Fibroblast of skin of left quadriceps (primary cell): ENCODE measurements around the gene PPP1R9B.

Experiments
- DNase-seq, 2 experiments: peaks; one replicate each; pipeline ENCODE4 v3.0.0-alpha.2; 2013; ENCODE audit warnings: low read depth in 2 of 2

PPP1R9B gene

GRCh38 chr17:50173335-50173941 is 23.0 kb upstream of the PPP1R9B start:
- peak in 1 of 2 experiments; percentile 44 for DNase-seq

DNA sequence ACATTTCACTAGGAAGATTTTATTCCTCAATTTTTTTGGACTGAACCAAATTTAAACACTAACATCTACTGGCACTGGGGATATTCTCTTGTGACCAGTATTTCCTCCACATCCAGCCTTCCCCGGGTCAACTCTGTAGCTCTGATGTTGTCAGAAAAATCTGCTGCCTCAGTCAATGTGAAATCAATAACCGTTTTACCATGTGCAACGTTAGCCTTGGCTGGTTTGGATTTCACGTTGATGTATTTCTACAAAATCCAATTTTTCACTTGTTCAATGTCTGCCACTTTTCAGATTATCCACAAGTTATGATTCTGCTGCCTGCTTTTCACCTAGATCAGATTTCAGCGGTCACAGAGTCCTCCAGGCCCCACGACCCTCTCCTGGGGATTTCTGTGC is 22.5 kb upstream of the PPP1R9B start:
- DNase-seq, result no peak

- no peak for DNase-seq
Observed at GRCh38 chr17:50172130-50172529, 21.7 kb upstream of the PPP1R9B start.

DNA sequence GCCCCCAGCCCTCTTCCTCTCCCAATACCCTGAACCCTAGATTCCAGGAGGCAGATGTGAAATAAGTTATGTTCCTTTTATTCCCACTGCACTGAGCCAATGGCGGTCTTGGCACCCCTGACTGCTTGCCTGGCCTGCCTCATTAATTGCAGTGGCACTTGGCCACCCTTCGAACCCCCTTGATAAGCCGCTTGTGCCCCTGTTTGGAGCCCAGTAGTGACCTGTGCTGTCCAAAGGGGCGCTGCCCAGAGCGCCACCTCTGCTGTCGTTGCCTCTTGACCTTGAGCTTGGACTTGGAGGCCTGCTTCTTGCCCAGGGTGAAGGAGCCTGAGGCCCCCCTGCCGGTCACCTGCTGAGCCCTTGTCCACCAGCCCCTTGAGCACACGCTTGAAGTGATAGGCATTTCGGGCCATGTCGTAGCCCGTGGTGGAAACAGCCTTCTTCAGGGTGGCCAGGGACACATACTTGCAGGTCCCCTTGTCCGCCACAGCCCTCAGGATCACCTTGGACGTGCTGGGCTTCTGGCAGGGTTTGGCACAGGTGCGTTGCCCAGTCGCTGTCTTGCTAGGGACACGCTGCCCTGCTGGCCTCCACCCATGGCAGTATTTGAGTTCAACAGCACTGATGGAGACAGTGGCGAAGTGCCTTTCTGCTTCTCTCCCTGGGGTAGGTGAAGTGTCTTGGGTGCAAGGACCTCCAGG is 21.0 kb upstream of the PPP1R9B start:
- no peak for DNase-seq

DNA sequence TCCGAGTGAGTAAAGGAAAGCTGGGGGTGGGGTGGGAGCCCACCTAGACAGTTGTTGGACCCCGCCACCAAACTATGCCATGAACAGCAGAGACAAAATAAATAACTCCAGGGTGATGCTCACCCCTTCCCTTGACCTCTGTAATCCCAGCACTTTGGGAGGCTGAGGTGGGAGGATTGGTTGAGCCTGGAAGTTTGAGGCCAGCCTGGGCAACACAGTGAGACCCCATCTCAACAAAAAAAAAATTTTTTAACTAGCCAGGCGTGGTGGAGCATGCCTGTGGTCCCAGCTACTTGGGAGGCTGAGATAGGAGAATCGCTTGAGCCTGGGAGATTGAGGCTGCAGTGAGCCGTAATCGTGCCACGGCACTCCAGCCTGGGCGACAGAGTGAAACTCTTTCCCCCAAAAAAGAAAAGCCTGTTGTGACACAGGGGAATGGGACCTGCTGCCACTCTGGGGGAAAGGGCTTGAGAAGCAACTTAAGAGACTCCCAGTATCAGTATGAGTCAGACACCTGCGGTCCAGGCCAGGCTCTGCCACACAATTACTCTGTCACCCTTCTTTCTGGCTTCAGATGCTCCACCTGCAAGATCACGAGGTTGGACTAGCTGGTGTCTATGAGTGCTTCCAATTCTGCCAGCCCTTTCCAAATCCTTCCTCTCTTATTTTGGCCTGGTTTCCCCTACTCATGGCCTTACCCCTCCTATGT is 20.3 kb upstream of the PPP1R9B start:
- DNase-seq, result no peak

DNA sequence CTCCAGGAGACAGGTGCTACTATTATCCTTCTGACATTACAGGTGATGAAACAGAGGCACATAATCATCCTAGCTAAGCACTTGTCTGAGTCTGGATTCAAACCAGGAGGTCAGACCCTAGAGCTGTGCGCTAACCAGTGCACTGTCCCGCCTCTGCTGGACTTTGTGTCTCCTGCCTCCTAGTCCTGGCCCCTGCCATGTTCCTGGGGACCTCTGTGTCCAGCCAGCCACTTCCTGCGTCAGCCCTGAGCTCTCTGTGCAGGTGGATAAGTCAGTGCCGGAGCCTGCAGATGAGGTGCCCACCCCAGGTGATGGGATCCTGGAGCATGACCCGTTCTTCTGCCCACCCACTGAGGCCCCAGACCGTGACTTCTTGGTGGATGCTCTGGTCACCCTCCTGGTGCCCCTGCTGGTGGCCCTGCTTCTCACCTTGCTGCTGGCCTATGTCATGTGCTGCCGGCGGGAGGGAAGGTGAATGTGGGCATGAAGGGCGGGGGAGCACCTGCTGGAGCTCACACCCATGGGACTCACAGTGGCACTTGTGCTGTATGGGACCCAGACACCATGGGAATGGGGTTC is 19.5 kb upstream of the PPP1R9B start:
- DNase-seq, result no peak

DNA sequence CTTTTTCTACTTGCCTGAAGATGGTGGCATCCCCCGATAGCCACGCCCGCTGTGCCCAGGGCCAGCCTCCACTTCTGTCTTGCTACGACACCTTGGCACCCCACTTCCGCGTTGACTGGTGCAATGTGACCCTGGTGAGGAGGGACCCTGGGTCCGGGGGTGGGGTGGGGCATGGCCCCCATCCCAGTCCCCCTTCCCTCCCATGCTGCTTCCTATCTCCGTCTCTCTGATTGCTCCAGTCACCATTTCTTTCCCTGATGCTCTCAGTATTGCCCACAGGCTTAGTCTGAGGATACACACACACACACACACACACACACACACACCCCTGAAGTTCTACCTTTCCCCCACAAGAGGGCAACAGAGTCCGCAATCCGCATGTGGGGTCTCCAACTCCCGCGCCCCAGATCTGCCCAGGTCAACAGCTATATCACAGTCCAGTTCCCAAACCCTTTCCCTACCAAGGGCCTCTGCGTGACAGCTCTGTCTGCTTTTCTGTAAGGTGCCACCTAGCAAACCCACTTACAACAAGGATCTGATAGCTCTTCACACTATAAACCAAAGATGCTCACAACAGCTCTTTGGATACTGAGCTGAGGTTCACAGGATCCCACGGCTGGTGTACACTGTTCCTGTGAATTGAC is 18.8 kb upstream of the PPP1R9B start:
- DNase-seq, result peak in 1 of 2 experiments; percentile 57

GRCh38 chr17:50168319-50168718 is 17.8 kb upstream of the PPP1R9B start:
- DNase-seq, result no peak

DNA sequence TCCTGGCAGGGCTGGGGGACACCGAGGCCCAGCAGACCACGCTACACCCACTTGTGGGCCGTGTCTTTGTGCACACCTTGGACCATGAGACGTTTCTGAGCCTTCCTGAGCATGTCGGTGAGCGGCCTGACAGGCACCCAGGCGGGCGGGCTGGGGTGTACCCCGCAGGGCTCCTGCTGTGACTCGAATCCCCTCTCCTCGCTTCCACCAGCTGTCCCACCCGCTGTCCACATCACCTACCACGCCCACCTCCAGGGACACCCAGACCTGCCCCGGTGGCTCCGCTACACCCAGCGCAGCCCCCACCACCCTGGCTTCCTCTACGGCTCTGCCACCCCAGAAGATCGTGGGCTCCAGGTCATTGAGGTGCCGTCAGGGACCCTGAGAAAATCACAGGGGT is 16.9 kb upstream of the PPP1R9B start:
- no peak for DNase-seq

- DNase-seq, result no peak
Observed at GRCh38 chr17:50166518-50167181, 16.2 kb upstream of the PPP1R9B start.

DNA sequence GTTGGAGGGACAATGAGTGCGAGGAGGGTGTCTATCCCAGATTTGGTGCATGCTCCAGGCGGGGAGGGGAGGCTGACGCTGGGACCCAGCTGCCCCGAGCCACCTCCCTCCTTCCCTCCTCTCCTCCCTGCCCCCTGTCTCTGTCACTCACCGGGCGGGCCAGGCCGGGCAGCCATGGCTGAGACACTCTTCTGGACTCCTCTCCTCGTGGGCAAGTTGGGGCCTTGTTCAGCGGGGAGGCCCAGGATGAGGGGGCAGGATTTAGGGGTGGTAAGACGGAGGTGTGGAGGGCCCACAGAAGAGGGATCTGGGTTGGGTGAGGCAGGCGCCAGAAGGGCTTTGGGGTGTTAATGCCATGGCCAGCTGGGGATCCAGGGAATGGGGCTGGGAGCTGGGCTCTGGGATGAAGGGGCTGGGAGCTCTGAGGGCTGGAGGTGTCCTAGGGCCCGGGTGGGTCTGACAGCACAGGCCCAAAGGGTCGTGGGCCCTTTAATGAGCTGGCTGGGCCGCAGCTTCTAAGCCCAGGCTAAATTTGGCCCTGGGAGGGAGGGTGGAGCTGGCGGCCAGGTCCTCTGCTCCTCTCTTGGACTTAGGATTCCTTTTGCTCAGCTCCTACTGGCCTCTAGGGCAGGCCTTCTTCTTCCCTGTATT is 15.5 kb upstream of the PPP1R9B start, which contains the start of gene SGCA:
TSS of gene SGCA (plus strand) at position 139 of the 651 bp plus-strand sequence. CDS start at position 175, 36 bp downstream.
- DNase-seq, result no peak

DNA sequence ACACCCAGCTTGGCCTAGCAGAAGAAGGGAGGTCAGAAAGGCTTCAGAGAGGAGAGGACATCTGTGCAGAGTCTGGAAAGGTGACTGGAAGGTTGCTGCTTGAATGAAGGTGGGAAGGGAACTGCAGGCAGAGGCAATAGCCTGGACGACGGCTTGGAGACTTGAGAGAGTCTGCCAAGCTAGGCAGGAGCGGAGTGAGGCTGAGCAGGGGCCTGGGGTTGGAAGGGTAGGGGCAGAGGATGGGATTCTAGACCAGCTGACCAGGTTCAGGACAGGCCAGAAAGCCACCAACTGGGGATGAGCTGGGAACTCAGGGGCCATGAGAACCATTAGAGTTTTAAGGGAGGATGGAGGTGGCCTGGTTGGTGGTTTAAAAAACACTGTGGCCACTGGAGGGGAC is 15.0 kb upstream of the PPP1R9B start:
- no peak for DNase-seq

DNA sequence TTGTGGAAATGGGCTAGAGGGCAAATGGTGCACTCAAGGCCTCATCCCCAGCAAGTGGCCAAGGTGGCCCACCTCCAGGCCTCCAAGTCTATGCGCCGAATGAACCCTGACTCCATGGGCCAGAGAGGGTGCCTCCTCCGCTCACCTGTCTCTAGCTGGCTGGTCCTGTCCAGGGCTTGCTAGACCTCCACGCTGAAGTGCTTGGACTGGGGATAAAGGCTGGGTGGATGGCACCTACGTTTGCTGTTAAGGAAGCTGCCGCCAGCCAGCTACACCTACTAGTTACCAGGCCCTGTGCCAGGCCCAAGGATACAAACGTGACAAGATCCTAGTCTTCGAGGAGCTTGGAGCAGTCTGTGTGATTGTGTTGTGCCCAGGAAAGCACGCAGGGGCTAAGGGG is 14.6 kb upstream of the PPP1R9B start:
- no peak for DNase-seq

GRCh38 chr17:50164697-50164988 is 14.2 kb upstream of the PPP1R9B start:
- no peak for DNase-seq

- no peak for DNase-seq
Observed at GRCh38 chr17:50163843-50164696, 13.6 kb upstream of the PPP1R9B start.

DNA sequence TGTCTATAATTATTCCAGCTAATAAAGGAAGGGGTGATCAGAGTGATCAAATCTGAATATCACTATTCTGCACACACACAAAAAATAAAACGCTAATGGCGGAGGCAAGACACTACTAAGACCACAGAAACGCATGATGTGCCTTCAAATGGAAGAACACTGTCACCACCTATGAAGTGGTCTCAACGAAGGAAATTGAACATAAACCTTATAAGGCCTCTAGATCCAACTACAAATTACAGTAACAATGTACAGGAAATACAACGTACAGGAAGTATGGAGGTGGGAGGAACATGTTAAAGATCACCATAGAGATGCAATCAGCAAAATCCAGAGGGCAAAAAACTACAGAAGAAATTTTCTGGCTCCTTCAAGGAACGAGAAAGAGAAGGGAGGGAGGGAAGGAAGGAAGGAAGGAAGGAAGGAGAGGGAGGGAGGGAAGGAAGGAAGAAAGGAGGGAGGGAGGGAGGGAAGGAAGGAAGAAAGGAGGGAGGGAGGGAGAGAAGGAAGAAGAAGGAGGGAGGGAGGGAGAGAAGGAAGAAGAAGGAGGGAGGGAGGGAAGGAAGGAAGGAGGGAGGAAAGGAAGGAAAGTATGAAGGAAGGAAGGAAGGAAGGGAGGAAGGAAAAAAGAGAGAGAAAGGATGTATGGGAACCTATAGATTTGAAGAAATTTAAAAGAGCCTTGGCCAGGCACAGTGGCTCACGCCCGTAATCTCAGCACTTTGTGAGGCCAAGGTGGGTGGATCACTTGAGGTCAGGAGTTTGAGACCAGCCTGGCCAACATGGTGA is 12.2 kb upstream of the PPP1R9B start:
- DNase-seq, result no peak

DNA sequence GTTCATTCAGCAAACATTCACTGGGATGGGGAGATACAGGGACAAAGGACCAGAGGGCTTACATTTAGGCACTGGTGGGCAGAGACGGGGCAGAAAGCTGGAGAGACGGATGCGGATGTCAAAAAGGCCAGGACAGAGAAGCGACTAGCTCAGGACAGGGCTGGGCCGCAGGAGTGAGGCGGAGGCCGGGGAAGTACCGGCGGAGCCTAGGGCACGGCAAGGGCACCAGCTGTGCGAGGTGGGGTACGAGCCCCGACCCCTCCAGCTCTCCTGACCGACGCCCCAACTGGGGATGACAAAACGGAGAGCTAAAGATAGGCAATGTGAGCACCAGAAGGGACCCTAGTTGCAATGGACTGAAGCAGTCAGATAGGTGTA is 11.4 kb upstream of the PPP1R9B start:
- DNase-seq, result no peak

DNA sequence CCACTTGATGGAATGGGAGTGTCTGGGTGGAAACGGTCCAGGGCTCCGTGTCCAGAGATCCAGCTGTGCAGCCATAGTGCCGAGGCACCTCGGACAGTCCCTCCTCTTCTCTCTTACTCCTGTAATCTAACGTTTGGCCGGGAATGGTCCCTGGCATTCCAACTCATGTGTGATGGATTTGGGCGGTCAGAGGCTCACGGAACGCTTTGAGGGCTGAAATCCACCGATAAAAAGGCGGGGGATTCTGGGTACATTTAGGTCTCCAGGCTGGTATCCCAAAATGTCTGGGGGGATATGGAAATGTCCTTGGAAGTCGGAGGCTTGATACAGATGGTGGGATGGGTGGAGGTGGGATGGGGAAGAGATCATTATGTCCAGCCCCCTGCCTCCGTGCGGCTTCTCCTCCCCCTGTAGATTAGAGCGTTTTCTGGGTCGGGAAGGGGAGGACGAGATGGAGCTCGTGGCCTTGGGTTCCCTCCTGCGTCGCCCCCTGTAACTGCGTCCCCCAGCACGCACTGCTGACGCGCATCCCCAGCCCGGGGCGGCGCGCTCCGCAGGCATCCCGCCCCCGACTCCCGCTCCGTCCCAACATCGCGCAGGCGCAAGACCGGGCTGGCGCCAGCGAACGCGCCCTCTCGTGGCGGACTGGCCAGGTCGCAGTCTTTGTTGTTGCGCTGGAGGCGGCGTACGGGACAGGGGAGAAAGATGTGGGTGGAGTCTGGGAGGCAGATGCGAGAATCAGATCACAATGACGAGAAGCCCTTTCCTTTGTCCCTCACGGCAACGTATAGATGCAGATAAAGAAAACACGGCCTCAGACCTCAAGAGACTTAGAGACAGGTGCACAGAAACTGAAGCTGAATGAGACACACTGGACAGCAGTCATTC is 10.8 kb upstream of the PPP1R9B start:
- peak; percentile 81 to 82 for DNase-seq
